ENCODE measurements around the gene EIF5AL1. TPM values are rescaled to one million over a fixed set of nuclear protein-coding genes. Genes with fewer than 3 reads are reported as not detected.
"Not testable (repeated sequence)": the region's sequence is repeated elsewhere in the genome, so short reads cannot be mapped to it uniquely, and the experiment has no call there.

EIF5AL1 gene
- total RNA-seq, result under 1 TPM; 0.53 to 0.83 TPM

DNA sequence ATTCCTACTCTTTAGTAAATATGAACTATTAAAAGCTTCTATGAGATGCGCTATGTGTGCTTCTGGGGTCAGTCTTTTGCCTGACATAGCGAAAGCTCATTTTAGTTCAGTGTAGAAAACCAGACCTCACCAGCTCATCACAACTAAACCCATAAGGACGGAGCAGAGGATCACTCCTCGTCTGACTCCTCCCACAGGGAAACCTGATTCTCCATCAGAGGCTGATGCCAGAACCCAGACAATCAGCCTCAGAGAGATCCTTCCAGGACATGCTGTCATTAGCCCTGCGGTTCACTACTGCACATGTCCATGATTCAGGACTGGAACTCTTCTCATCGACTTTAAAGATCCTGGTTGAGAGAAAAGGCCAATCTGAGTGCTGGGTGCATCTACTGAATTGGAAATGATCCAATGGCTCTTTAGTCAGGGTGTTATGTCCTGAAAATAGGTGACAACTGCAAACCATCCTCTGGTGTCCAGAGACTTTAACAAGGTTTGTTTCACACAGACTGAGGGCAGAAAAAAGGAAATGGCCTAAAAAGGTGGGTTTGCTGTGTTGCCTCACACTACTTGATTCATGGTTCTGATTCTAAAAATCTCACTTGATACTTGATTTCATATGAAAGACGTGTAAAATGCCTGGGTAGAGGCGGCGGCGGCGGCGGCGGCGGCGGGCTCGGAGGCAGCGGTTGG, at the start of gene EIF5AL1:
EIF5AL1 (plus strand) TSS at position 643 of the 693 bp plus-strand sequence. CDS start 117 bp downstream, outside the sequence.
- H3K9me3 Mint-ChIP-seq (ENCODE audit: insufficient read depth); CTCF ChIA-PET; POLR2A ChIA-PET; H3K4me3 Mint-ChIP-seq; H3K36me3 Mint-ChIP-seq (ENCODE audit: low read depth); H3K4me1 Mint-ChIP-seq (ENCODE audit: low read depth); H3K27ac Mint-ChIP-seq; DNase-seq; ATAC-seq: not testable (repeated sequence)
- peaks cover 20% of the 10 kb centered on the region for H3K27me3 Mint-ChIP-seq (ENCODE audit: low read depth)

DNA sequence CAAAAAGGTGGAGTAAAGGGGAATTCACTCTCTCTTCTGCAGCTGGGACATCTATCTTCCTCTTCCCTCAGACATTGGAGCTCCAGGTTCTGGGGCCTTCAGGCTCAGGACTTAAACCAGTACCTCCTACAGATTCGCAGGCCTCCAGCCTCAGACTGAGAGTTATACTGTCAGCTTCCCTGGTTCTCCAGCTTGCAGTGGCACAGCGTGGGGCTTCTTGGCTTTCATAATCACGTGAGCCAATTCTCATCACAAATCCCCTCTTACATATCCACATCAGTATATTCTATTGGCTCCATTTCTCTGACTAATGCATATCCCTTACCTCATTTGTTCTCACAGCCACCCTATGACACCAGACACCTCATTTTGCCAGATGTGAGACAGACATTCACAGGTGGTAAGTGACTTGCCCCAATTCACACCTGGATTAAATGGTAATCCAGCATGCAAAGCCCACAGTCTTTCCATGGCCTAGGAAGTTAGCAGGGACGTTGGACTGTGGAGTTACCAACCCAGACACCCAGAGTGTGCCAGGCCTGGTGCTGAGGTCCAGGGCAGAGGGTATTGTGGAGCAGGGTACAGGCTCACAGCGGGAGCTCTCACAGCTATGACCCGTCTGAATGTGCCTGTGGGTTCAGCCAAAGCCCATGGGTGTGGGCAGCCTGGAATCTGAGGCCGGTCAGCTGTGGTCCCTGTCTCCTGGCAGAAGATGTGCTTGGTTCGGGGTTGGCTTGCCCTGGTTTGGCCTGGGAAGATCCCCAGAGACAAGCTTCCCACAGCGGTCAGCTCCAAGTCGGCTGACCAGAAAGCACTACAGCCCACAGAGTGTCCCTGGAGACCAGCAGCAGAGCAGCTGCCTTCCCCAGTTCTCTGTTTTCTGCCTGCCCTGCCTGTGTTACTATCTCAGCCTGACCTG, 48.5 kb upstream of the EIF5AL1 start:
- H3K36me3 Mint-ChIP-seq (ENCODE audit: low read depth), result no peaks in the 10 kb centered on the region
- no peaks in the 10 kb centered on the region for H3K4me1 Mint-ChIP-seq (ENCODE audit: low read depth)
- ChIA-PET CTCF (interaction anchor here (2.5 kb wide), 1 partner anchor 89 kb away, joined by 9 read pairs; no protein-coding TSS in a partner anchor), POLR2A (no interaction called here)
- H3K9me3 Mint-ChIP-seq (ENCODE audit: insufficient read depth), result no peaks in the 10 kb centered on the region
- DNase-seq (no peak), ATAC-seq (no peak)
- no peak overlapping the region for H3K4me3 Mint-ChIP-seq
- H3K27me3 Mint-ChIP-seq (ENCODE audit: low read depth), result peaks cover 4% of the 10 kb centered on the region
- no peak overlapping the region for H3K27ac Mint-ChIP-seq

DNA sequence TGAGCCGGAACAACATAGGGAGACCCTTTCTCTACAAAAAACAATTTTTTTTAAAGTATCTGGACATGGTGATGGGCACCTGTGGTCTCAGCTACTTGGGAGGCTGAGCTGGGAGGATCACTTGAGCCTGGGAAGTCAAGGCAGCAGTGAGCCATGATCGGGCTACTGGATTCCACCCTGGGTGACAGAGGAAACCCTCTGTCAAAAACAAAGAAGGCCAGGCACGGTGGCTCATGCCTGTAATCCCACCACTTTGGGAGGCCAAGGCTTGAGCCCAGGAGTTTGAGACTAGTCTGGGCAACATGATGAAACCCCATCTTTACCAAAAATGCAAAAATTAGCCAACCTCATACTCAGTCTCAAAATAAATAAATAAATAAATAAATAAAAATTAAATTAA, 47.0 kb upstream of the EIF5AL1 start:
- no peaks in the 10 kb centered on the region for H3K36me3 Mint-ChIP-seq (ENCODE audit: low read depth)
- H3K4me1 Mint-ChIP-seq (ENCODE audit: low read depth), result no peaks in the 10 kb centered on the region
- H3K4me3 Mint-ChIP-seq, result no peak overlapping the region
- ChIA-PET CTCF (no interaction called here), POLR2A (no interaction called here)
- DNase-seq (no peak), ATAC-seq (no peak)
- H3K9me3 Mint-ChIP-seq (ENCODE audit: insufficient read depth), result no peaks in the 10 kb centered on the region
- peaks cover 2% of the 10 kb centered on the region for H3K27me3 Mint-ChIP-seq (ENCODE audit: low read depth)
- no peak overlapping the region for H3K27ac Mint-ChIP-seq

DNA sequence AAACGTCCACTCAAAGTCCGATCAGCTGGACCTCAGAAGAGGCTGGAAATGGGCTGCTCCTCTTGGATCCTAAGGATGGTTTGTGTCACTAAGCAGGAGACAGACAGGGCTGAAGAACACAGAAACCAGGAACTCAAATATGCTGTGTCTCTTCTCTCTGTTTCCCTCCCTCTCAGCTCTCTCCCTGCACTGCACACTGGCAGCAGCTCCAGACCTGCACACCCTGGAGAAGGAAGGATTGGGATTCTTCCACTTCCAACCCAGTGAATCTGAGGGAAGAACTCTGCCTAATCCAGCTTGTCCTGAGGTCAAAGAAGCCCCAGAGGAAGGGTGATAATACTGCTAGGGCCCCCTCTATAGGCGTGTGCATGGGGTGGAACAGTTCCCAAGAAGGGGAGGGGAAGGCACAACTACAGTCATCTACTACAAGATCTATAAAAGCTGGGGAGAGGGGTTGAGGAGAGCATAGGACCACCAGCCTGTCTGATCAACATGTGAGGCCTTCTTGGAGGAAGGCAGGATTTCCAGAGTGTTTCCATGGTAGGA, 44.2 kb upstream of the EIF5AL1 start:
- ChIA-PET POLR2A (interaction anchor here (1.2 kb wide), 1 partner anchor 126 kb away, joined by 4 read pairs; no protein-coding TSS in a partner anchor), CTCF (interaction anchor here (0.6 to 3.5 kb wide), 15 partner anchors 8 to 138 kb away, joined by 3 to 38 read pairs (median 4); no protein-coding TSS in a partner anchor)
- H3K27ac Mint-ChIP-seq, result no peak overlapping the region
- ATAC-seq (no peak), DNase-seq (no peak)
- no peaks in the 10 kb centered on the region for H3K4me1 Mint-ChIP-seq (ENCODE audit: low read depth)
- H3K9me3 Mint-ChIP-seq (ENCODE audit: insufficient read depth), result no peaks in the 10 kb centered on the region
- no peak overlapping the region for H3K4me3 Mint-ChIP-seq
- peaks cover 7% of the 10 kb centered on the region for H3K27me3 Mint-ChIP-seq (ENCODE audit: low read depth)
- no peaks in the 10 kb centered on the region for H3K36me3 Mint-ChIP-seq (ENCODE audit: low read depth)

DNA sequence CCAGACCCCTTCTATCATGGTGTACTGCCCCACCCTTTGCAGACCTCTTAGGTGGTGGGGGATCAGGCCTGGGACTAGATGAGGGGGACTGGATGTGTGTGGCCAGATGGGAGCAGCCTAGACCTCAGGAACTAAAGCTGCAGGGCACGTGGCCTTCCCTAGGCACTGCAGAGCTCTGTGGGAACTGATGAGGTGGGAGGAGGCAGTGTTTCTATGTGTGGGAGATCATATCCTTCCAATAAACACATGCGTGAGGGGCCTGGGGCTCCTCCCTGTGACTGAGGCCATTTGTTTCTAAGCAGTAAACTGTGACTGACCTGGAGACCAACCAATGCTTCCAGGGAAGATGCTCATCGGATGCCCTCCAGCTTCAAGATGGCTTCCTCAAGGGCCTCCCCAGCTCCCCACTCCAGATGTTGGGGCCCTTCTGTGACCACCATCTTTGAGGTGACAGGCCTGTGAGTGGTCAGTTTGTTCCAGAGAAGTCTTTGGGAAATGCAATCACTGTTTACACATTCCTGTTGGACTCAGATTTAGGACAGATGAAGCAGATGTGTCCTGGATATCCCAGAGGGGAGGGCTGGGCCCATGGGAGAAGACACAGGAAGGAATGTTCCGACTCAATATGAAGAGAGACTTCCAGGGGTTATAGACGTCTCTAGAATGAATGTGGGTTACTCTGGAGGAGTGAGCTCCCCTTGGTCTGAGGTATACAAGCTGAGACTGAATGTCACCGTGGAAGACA, 43.3 kb upstream of the EIF5AL1 start:
- DNase-seq (no peak), ATAC-seq (no peak)
- ChIA-PET POLR2A (no interaction called here), CTCF (interaction anchor here (1.1 to 3.5 kb wide), 5 partner anchors 8 to 95 kb away, joined by 4 to 38 read pairs (median 5); no protein-coding TSS in a partner anchor)
- no peaks in the 10 kb centered on the region for H3K9me3 Mint-ChIP-seq (ENCODE audit: insufficient read depth)
- peaks cover 11% of the 10 kb centered on the region for H3K27me3 Mint-ChIP-seq (ENCODE audit: low read depth)
- H3K4me1 Mint-ChIP-seq (ENCODE audit: low read depth), result no peaks in the 10 kb centered on the region
- no peak overlapping the region for H3K4me3 Mint-ChIP-seq
- H3K27ac Mint-ChIP-seq, result no peak overlapping the region
- H3K36me3 Mint-ChIP-seq (ENCODE audit: low read depth), result no peaks in the 10 kb centered on the region

DNA sequence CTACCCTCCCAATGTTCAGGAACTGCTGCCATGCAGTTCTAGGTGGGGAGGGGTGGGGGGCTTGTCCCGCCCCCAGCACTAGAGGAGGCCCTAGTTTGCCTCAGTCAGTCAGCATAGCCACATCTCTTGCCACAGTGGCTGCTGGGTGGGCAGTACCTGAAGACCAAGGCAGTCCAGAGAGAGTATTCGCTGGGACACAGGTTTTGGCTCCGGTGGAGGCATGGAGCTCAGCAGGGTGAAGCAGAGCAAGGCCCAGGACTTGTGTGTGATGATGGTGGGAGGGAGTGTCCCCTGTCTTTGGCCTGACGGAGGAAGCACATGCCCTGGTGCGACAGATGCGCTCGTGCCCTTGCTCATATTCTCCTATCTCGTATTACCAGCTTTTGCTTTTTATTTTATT, 42.2 kb upstream of the EIF5AL1 start:
- no peaks in the 10 kb centered on the region for H3K36me3 Mint-ChIP-seq (ENCODE audit: low read depth)
- no peak overlapping the region for H3K27ac Mint-ChIP-seq
- no peak overlapping the region for H3K4me3 Mint-ChIP-seq
- no peak for DNase-seq
- POLR2A ChIA-PET, result no interaction called here
- no peaks in the 10 kb centered on the region for H3K4me1 Mint-ChIP-seq (ENCODE audit: low read depth)
- peaks cover 16% of the 10 kb centered on the region for H3K27me3 Mint-ChIP-seq (ENCODE audit: low read depth)
- ATAC-seq, result no peak
- no peaks in the 10 kb centered on the region for H3K9me3 Mint-ChIP-seq (ENCODE audit: insufficient read depth)
- CTCF ChIA-PET, result interaction anchor here (1.9 to 3.5 kb wide), 2 partner anchors 9 to 96 kb away, joined by 4 to 38 read pairs; no protein-coding TSS in a partner anchor

DNA sequence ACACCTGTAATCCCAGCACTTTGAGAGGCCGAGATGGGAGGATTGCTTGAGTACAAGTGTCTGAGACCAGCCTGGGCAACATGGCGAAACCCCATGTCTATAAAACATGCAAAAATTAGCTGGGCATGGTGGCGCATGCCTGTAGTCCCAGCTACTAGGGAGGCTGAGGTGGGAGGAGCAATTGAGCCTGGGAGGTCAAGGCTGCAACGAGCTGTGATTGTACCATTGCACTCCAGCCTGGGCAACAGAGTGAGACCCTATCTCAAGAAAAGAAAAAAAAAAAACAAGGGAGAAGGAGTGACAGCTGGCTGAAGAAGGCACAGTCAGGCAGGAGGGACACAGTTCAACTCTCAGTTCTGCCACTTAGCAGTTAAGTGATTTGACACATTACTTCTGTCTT, 40.6 kb upstream of the EIF5AL1 start:
- CTCF ChIA-PET, result interaction anchor here (0.7 to 1.6 kb wide), 2 partner anchors 23 to 97 kb away, joined by 4 to 6 read pairs; no protein-coding TSS in a partner anchor

DNA sequence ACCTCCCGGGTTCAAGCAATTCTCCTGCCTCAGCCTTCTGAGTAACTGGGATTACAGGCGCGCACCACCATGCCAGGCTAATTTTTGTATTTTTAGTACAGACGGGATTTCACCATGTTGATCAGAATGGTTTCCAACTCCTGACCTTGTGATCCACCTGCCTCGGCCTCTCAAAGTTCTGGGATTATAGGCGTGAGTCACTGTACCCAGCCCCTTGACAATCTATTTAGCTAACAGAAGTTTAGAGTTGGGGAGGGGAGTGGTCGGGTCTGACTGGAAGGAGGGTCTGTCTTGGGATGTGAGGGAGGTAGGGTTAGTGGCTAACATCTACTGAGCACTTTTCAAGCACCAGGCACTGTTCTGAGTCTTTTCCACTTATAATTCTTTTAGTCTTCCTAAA, 39.9 kb upstream of the EIF5AL1 start:
- DNase-seq (no peak), ATAC-seq (no peak)
- POLR2A ChIA-PET, result no interaction called here
- CTCF ChIA-PET, result interaction anchor here (0.7 to 1.6 kb wide), 2 partner anchors 24 to 98 kb away, joined by 4 to 6 read pairs; no protein-coding TSS in a partner anchor
- no peak overlapping the region for H3K27ac Mint-ChIP-seq
- H3K9me3 Mint-ChIP-seq (ENCODE audit: insufficient read depth), result no peaks in the 10 kb centered on the region
- H3K4me3 Mint-ChIP-seq, result no peak overlapping the region
- H3K27me3 Mint-ChIP-seq (ENCODE audit: low read depth), result peaks cover 23% of the 10 kb centered on the region
- H3K36me3 Mint-ChIP-seq (ENCODE audit: low read depth), result no peaks in the 10 kb centered on the region
- H3K4me1 Mint-ChIP-seq (ENCODE audit: low read depth), result no peaks in the 10 kb centered on the region

More for the DNA sequence above, 40.6 kb upstream of the EIF5AL1 start:
- DNase-seq (no peak), ATAC-seq (no peak)
- no peaks in the 10 kb centered on the region for H3K36me3 Mint-ChIP-seq (ENCODE audit: low read depth)
- peaks cover 22% of the 10 kb centered on the region for H3K27me3 Mint-ChIP-seq (ENCODE audit: low read depth)
- no peaks in the 10 kb centered on the region for H3K4me1 Mint-ChIP-seq (ENCODE audit: low read depth)
- no peak overlapping the region for H3K27ac Mint-ChIP-seq
- H3K4me3 Mint-ChIP-seq, result no peak overlapping the region
- POLR2A ChIA-PET, result no interaction called here
- H3K9me3 Mint-ChIP-seq (ENCODE audit: insufficient read depth), result no peaks in the 10 kb centered on the region

DNA sequence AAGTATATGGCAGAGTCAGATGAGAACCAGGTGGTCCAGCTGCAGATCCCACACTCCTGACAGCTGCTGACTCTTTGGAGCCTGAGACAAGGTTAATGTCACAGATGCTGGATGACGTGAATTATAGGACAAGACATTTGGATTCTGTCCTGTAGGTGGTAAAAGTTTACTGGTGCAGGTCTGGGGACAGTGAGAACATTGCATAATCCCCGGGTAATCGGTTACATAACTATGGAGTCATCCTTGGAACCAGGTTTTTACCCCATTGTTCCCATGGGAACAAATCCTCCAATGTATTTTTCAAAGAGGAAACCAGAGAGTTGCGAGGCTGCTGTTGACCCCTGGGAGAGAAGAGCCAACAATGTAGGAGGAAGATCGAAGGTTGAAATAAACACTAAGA, 39.4 kb upstream of the EIF5AL1 start:
- H3K36me3 Mint-ChIP-seq (ENCODE audit: low read depth), result no peaks in the 10 kb centered on the region
- ATAC-seq (no peak), DNase-seq (no peak)
- no peak overlapping the region for H3K4me3 Mint-ChIP-seq
- no peaks in the 10 kb centered on the region for H3K4me1 Mint-ChIP-seq (ENCODE audit: low read depth)
- peaks cover 24% of the 10 kb centered on the region for H3K27me3 Mint-ChIP-seq (ENCODE audit: low read depth)
- H3K27ac Mint-ChIP-seq, result no peak overlapping the region
- H3K9me3 Mint-ChIP-seq (ENCODE audit: insufficient read depth), result no peaks in the 10 kb centered on the region
- ChIA-PET CTCF (no interaction called here), POLR2A (no interaction called here)

DNA sequence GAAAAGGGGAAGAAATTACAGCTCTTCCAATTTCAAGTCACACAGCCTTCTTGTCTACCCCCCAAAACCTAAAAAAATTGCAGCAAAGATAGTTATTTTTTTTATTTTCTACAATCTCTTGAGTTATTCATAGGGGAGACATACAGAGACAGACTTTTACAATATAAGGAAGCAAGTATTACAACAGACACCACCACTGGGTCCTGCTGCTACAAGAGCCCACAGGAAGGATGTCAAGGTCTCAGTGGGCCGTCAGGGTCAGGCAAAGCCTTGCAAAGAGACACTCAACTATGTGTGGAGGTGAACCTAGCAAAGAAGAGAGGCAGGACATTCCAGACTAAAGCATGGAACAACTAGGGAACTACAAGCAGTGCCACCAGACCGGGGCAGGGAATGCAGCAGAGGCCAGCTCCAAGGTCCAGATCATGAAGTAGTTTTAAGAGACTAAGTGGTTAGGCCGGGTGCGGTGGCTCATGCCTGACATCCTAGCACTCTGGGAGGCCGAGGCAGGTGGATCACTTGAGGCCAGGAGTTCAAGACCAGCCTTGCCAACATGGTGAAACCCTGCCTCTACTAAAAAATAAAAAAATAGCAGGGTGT, 38.7 kb upstream of the EIF5AL1 start:
- Mint-ChIP-seq H3K4me3 (no peak overlapping the region), H3K36me3 (ENCODE audit: low read depth) (no peaks in the 10 kb centered on the region), H3K9me3 (ENCODE audit: insufficient read depth) (no peaks in the 10 kb centered on the region), H3K4me1 (ENCODE audit: low read depth) (no peaks in the 10 kb centered on the region), H3K27ac (no peak overlapping the region), H3K27me3 (ENCODE audit: low read depth) (peaks cover 24% of the 10 kb centered on the region)
- no peak for DNase-seq
- no peak for ATAC-seq
- POLR2A ChIA-PET, result interaction anchor here (1.0 kb wide), 1 partner anchor 33 kb away, joined by 3 read pairs; no protein-coding TSS in a partner anchor
- CTCF ChIA-PET, result interaction anchor here (2.9 kb wide), 1 partner anchor 100 kb away, joined by 17 read pairs; no protein-coding TSS in a partner anchor

DNA sequence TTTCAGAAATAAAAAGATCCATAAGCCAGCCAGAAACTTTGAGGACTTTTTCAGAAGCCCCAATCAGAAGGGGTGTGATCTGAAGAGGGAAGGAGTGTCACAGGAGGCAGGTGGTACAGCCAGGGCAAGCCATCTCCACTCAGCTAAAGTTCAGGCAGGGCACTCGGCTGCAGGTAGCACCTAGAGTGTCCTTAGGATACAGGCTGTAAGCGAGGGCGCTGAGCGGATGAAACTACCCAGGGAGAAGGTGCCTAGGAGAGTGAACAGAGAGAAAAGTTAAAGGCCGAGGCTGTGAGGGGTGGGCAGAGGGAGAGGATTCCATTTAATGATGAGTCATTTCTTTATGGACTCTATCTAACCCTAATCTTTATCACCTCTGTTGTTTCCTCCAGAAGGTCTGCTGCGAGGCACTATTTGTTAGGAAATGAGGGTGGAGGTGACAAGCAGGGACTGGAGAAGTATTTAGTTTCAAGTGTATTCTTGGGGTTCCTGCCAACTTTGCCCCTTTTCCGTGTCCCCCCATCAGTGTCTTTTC, 37.1 kb upstream of the EIF5AL1 start:
- ChIA-PET POLR2A (no interaction called here), CTCF (interaction anchor here (1.5 to 3.2 kb wide), 4 partner anchors 7 to 101 kb away, joined by 3 to 17 read pairs (median 12); no protein-coding TSS in a partner anchor)
- Mint-ChIP-seq H3K4me1 (ENCODE audit: low read depth) (no peaks in the 10 kb centered on the region), H3K9me3 (ENCODE audit: insufficient read depth) (no peaks in the 10 kb centered on the region), H3K27me3 (ENCODE audit: low read depth) (peaks cover 29% of the 10 kb centered on the region), H3K27ac (no peak overlapping the region), H3K4me3 (no peak overlapping the region), H3K36me3 (ENCODE audit: low read depth) (no peaks in the 10 kb centered on the region)
- ATAC-seq (no peak), DNase-seq (no peak)
